ENCODE measurements around the gene ATP2C2. TPM values are rescaled to one million over a fixed set of nuclear protein-coding genes. Genes with fewer than 3 reads are reported as not detected.

Gene ATP2C2
- total RNA-seq, 2 experiments from 2014 or later, result not detected

- Mint-ChIP-seq H3K9me3 (no peaks in the 10 kb centered on the region), H3K4me1 (ENCODE audit: low read depth) (no peaks in the 10 kb centered on the region), H3K36me3 (ENCODE audit: low read depth) (no peaks in the 10 kb centered on the region), H3K4me3 (no peak overlapping the region), H3K27ac (no peak overlapping the region), H3K27me3 (peaks cover 25% of the 10 kb centered on the region)
- H3K4me3 ChIP-seq (ENCODE audit: low read length), result no peak overlapping the region
- H3K27ac ChIP-seq (ENCODE audit: low read depth in 1 of 2, low read length in 2 of 2), result no peak overlapping the region
- H3K9me3 ChIP-seq (ENCODE audit: control insufficient read depth in 1 of 2, insufficient read depth in 1 of 2, low read length in 2 of 2), result no peaks in the 10 kb centered on the region
- intact Hi-C loops (cut with DNase I, micrococcal nuclease), result no loop called here
- no peak for DNase-seq
- ATAC-seq (ENCODE audit: poor library complexity), result no peak
- ChIA-PET CTCF (no interaction called here), POLR2A (no interaction called here)
- peaks cover 4 to 7% of the 10 kb centered on the region in 2 experiments for H3K27me3 ChIP-seq (ENCODE audit: control insufficient read depth in 1 of 2, insufficient read depth in 2 of 2, low read length in 2 of 2)
- no peaks in the 10 kb centered on the region for H3K4me1 ChIP-seq (ENCODE audit: insufficient read depth, low read length)
- TF ChIP-seq CTCF (IDR thresholded peaks at IDR 0.05), result no peak
- no peaks in the 10 kb centered on the region for H3K36me3 ChIP-seq (ENCODE audit: insufficient read depth, low read length)
Measured at GRCh38 chr16:84411768-84412167, 43.4 kb downstream of the ATP2C2 start.

GRCh38 chr16:84412262-84412661 lies 43.9 kb downstream of the ATP2C2 start:
- CTCF ChIA-PET, result no interaction called here
- POLR2A ChIA-PET, result no interaction called here

GRCh38 chr16:84413244-84414004 lies 45.1 kb downstream of the ATP2C2 start:
- POLR2A ChIA-PET, result no interaction called here
- CTCF ChIA-PET, result no interaction called here
- ATAC-seq (ENCODE audit: poor library complexity), result no peak

More at GRCh38 chr16:84412262-84412661, 43.9 kb downstream of the ATP2C2 start:
- ATAC-seq (ENCODE audit: poor library complexity) (no peak), DNase-seq (no peak)
- H3K4me1 Mint-ChIP-seq (ENCODE audit: low read depth), result no peaks in the 10 kb centered on the region
- H3K27ac ChIP-seq (ENCODE audit: low read depth in 1 of 2, low read length in 2 of 2), result no peak overlapping the region
- H3K4me3 ChIP-seq (ENCODE audit: low read length), result no peak overlapping the region
- intact Hi-C loops (cut with DNase I, micrococcal nuclease), result no loop called here
- no peaks in the 10 kb centered on the region for H3K4me1 ChIP-seq (ENCODE audit: insufficient read depth, low read length)
- no peaks in the 10 kb centered on the region for H3K9me3 ChIP-seq (ENCODE audit: control insufficient read depth in 1 of 2, insufficient read depth in 1 of 2, low read length in 2 of 2)
- no peak overlapping the region for H3K4me3 Mint-ChIP-seq
- TF ChIP-seq CTCF (IDR thresholded peaks at IDR 0.05), result no peak
- no peaks in the 10 kb centered on the region for H3K9me3 Mint-ChIP-seq
- H3K27me3 ChIP-seq (ENCODE audit: control insufficient read depth in 1 of 2, insufficient read depth in 2 of 2, low read length in 2 of 2), result peaks cover 2 to 4% of the 10 kb centered on the region in 2 experiments
- H3K27ac Mint-ChIP-seq, result no peak overlapping the region
- peaks cover 20% of the 10 kb centered on the region for H3K27me3 Mint-ChIP-seq
- H3K36me3 Mint-ChIP-seq (ENCODE audit: low read depth), result no peaks in the 10 kb centered on the region
- no peaks in the 10 kb centered on the region for H3K36me3 ChIP-seq (ENCODE audit: insufficient read depth, low read length)

More at GRCh38 chr16:84413244-84414004, 45.1 kb downstream of the ATP2C2 start:
- Mint-ChIP-seq H3K4me1 (ENCODE audit: low read depth) (no peaks in the 10 kb centered on the region), H3K36me3 (ENCODE audit: low read depth) (no peaks in the 10 kb centered on the region), H3K4me3 (no peak overlapping the region), H3K9me3 (no peaks in the 10 kb centered on the region), H3K27ac (no peak overlapping the region), H3K27me3 (peaks cover 13% of the 10 kb centered on the region)
- H3K9me3 ChIP-seq (ENCODE audit: control insufficient read depth in 1 of 2, insufficient read depth in 1 of 2, low read length in 2 of 2), result no peaks in the 10 kb centered on the region
- no peaks in the 10 kb centered on the region for H3K4me1 ChIP-seq (ENCODE audit: insufficient read depth, low read length)
- H3K36me3 ChIP-seq (ENCODE audit: insufficient read depth, low read length), result no peaks in the 10 kb centered on the region
- no peak for DNase-seq
- H3K4me3 ChIP-seq (ENCODE audit: low read length), result no peak overlapping the region
- no peaks in the 10 kb centered on the region for H3K27me3 ChIP-seq (ENCODE audit: control insufficient read depth in 1 of 2, insufficient read depth in 2 of 2, low read length in 2 of 2)
- intact Hi-C loops (cut with DNase I, micrococcal nuclease), result no loop called here
- H3K27ac ChIP-seq (ENCODE audit: low read depth in 1 of 2, low read length in 2 of 2), result no peak overlapping the region
- TF ChIP-seq CTCF (IDR thresholded peaks at IDR 0.05), result no peak

Data from CD4-positive, alpha-beta T cell (primary cell).